Measurements from ENCODE around the gene PGK1.

DNA sequence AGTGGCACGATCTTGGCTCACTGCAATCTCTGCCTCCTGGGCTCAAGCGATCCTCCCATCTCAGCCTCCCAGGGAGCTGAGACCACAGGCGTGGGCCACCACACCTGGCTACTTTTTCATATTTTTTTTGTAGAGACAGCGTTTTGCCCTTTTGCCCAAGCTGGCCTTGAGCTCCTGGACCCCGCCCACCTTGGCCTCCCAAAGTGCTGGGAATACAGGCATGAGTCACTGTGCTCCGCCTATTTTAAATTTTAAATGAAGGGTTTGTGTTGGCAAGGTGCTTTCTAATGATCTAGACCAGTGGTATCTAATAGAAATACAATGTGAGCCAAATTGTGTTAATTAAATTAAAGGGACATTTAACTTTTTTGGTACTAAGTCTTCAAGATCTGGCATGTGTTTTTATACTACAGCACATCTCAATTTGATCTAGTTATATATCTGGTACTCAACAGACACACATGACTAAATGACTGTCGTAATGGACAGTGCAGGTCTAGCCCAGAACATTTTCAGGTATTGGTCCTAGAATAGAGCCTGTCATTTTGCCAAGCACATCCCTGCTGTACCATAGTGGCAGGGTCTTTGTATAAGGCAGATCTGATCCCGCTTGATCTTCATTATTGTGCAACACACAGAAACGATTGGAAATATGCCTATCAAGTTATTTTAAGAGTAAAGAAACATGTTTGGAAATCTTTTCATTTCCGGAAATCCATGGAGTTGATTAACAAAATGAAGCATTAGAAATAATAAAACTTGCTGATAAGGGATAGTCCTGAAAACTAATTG is 7.3 kb downstream of the PGK1 start:
- no peak for TF ChIP-seq POLR2A (IDR thresholded peaks at IDR 0.05; ENCODE audit: borderline replicate concordance, extremely low read depth, insufficient read depth, insufficient read length)
- no peak for TF ChIP-seq EZH2phosphoT487 (IDR thresholded peaks at IDR 0.05; ENCODE audit: borderline replicate concordance)
- TF ChIP-seq CTCF (IDR thresholded peaks at IDR 0.05 in 2 of 3, conservative IDR thresholded peaks at IDR 0.05 in 1 of 3; ENCODE audit: borderline replicate concordance in 1 of 3, insufficient read depth in 1 of 3, low read depth in 2 of 3, low read length in 2 of 3): no peak
- TF ChIP-seq POLR2AphosphoS5 (IDR thresholded peaks at IDR 0.05; ENCODE audit: low read depth, low read length): no peak
- TF ChIP-seq EZH2 (IDR thresholded peaks at IDR 0.05): no peak
- no peak for TF ChIP-seq FOSL1 (IDR thresholded peaks at IDR 0.05; ENCODE audit: low read depth)
- no peak for TF ChIP-seq ZBTB33 (IDR thresholded peaks at IDR 0.05; ENCODE audit: extremely low read depth, insufficient replicate concordance, low read length)
- TF ChIP-seq, protein P1, sequence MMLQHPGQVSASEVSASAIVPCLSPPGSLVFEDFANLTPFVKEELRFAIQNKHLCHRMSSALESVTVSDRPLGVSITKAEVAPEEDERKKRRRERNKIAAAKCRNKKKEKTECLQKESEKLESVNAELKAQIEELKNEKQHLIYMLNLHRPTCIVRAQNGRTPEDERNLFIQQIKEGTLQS (IDR thresholded peaks at IDR 0.05): no peak
- no peak for TF ChIP-seq CBX3 (IDR thresholded peaks at IDR 0.05; ENCODE audit: low read depth)
- no peak for TF ChIP-seq ZNF274 (IDR thresholded peaks at IDR 0.05; ENCODE audit: low read depth, low read length)
- TF ChIP-seq SP1 (IDR thresholded peaks at IDR 0.05; ENCODE audit: low read depth): no peak
- no peak for TF ChIP-seq SIN3A (IDR thresholded peaks at IDR 0.05; ENCODE audit: low read depth)
- no peak for TF ChIP-seq RAD21 (IDR thresholded peaks at IDR 0.05; ENCODE audit: low read depth)
- no peak for TF ChIP-seq SRF (IDR thresholded peaks at IDR 0.05; ENCODE audit: low read depth)
